ENCODE results near the gene SIRT6. TPM values are rescaled to one million over a fixed set of nuclear protein-coding genes. Genes with fewer than 3 reads are reported as not detected.
"Not testable (repeated sequence)": the region's sequence is repeated elsewhere in the genome, so short reads cannot be mapped to it uniquely, and the experiment has no call there.

Gene SIRT6
- total RNA-seq, 6 donors from 2014 or later: 20.8 to 55.0 (median 27.8) TPM

- WGBS, 2 donors: 77 to 82% methylated on average over 8 of the region's 8 CpGs
- peaks cover 0 to 22% (median 11%) of the 10 kb centered on the region in 4 donors for H3K27me3 ChIP-seq
- ATAC-seq (ENCODE audit: low FRiP score in 2 of 2) (no peak), DNase-seq (no peak)
- H3K27ac ChIP-seq: no peak overlapping the region
- H3K4me3 ChIP-seq: no peak overlapping the region
- TF ChIP-seq EP300 (IDR thresholded peaks at IDR 0.05) (no peak), CTCF (IDR thresholded peaks at IDR 0.05) (no peak), POLR2AphosphoS5 (IDR thresholded peaks at IDR 0.05) (no peak), POLR2A (IDR thresholded peaks at IDR 0.05) (no peak)
- no peaks in the 10 kb centered on the region for H3K36me3 ChIP-seq
- peaks cover 0 to 10% (median 5%) of the 10 kb centered on the region in 4 donors for H3K4me1 ChIP-seq
- no peaks in the 10 kb centered on the region for H3K9me3 ChIP-seq
Observed at GRCh38 chr19:4196009-4196408, 13.6 kb upstream of the SIRT6 start.

- Histone ChIP-seq H3K4me1 (peaks cover 0 to 10% (median 5%) of the 10 kb centered on the region in 4 donors), H3K4me3 (no peak overlapping the region), H3K27ac (no peak overlapping the region), H3K36me3 (no peaks in the 10 kb centered on the region), H3K9me3 (no peaks in the 10 kb centered on the region), H3K27me3 (peaks cover 0 to 22% (median 11%) of the 10 kb centered on the region in 4 donors)
- no peak for TF ChIP-seq POLR2AphosphoS5 (IDR thresholded peaks at IDR 0.05)
- no peak for TF ChIP-seq CTCF (IDR thresholded peaks at IDR 0.05)
- no peak for TF ChIP-seq EP300 (IDR thresholded peaks at IDR 0.05)
- no peak for TF ChIP-seq POLR2A (IDR thresholded peaks at IDR 0.05)
- no peak for ATAC-seq (ENCODE audit: low FRiP score in 2 of 2)
- DNase-seq: no peak
- WGBS, 2 donors: 45 to 62% methylated on average over 7 of the region's 7 CpGs
Observed at GRCh38 chr19:4194353-4194752, 12.0 kb upstream of the SIRT6 start.

GRCh38 chr19:4192537-4192936 is 10.2 kb upstream of the SIRT6 start:
- peaks cover 0 to 12% (median 3%) of the 10 kb centered on the region in 4 donors for H3K27me3 ChIP-seq
- not testable (repeated sequence) for ATAC-seq (ENCODE audit: low FRiP score in 2 of 2)

GRCh38 chr19:4189641-4190040 is 7.3 kb upstream of the SIRT6 start:
- Histone ChIP-seq H3K36me3 (no peaks in the 10 kb centered on the region), H3K4me3 (no peak overlapping the region), H3K27me3 (no peaks in the 10 kb centered on the region), H3K27ac (no peak overlapping the region), H3K4me1 (no peaks in the 10 kb centered on the region), H3K9me3 (no peaks in the 10 kb centered on the region)
- TF ChIP-seq EP300 (IDR thresholded peaks at IDR 0.05): no peak
- no peak for TF ChIP-seq POLR2A (IDR thresholded peaks at IDR 0.05)
- no peak for TF ChIP-seq CTCF (IDR thresholded peaks at IDR 0.05)
- no peak for TF ChIP-seq POLR2AphosphoS5 (IDR thresholded peaks at IDR 0.05)
- no peak for DNase-seq
- no peak for ATAC-seq (ENCODE audit: low FRiP score in 2 of 2)
- 74 to 75% methylated on average over 5 of the region's 5 CpGs for WGBS, 2 donors

More at GRCh38 chr19:4192537-4192936, 10.2 kb upstream of the SIRT6 start:
- H3K4me1 ChIP-seq, H3K27ac ChIP-seq, H3K36me3 ChIP-seq, DNase-seq, H3K9me3 ChIP-seq, H3K4me3 ChIP-seq: not testable (repeated sequence)
- WGBS, 2 donors: 84 to 92% methylated on average over 3 of the region's 3 CpGs

- WGBS, 2 donors: 86 to 92% methylated on average over 10 of the region's 10 CpGs
- ATAC-seq (ENCODE audit: low FRiP score in 2 of 2) (no peak), DNase-seq (no peak)
- H3K9me3 ChIP-seq: no peaks in the 10 kb centered on the region
- no peak overlapping the region for H3K4me3 ChIP-seq
- peaks cover 4 to 15% (median 10%) of the 10 kb centered on the region in 4 donors for H3K4me1 ChIP-seq
- no peaks in the 10 kb centered on the region for H3K27me3 ChIP-seq
- no peak for TF ChIP-seq EP300 (IDR thresholded peaks at IDR 0.05)
- no peak for TF ChIP-seq POLR2AphosphoS5 (IDR thresholded peaks at IDR 0.05)
- no peak for TF ChIP-seq POLR2A (IDR thresholded peaks at IDR 0.05)
- TF ChIP-seq CTCF (IDR thresholded peaks at IDR 0.05): no peak
- no peaks in the 10 kb centered on the region for H3K36me3 ChIP-seq
- H3K27ac ChIP-seq: no peak overlapping the region
Observed at GRCh38 chr19:4187313-4188122, 5.2 kb upstream of the SIRT6 start.

All from upper lobe of left lung (tissue), 6 donors.